Caki2 (cell line): ENCODE measurements around the gene IGFN1. TPM values are rescaled to one million over a fixed set of nuclear protein-coding genes. Genes with fewer than 3 reads are reported as not detected.
"Not testable (repeated sequence)": the region's sequence is repeated elsewhere in the genome, so short reads cannot be mapped to it uniquely, and the experiment has no call there.

Source experiments
- DNase-seq: peaks from one replicate; pipeline ENCODE4 v3.0.0-alpha.2; 2015; ENCODE audit warnings: low read depth
- in situ Hi-C: cut with HindIII; loops from 2 replicates; pipeline ENCODE4 v1.10.0; 2016; ENCODE audit warnings: low sequenced_read_pairs, low pct_unique_long_range_greater_than_20kb, mixed read lengths
- total RNA-seq: library from RNA; depleted of rRNA; stranded (reverse); fragments of >200 nt; shearing (Covaris generic); gene quantifications from 2 replicates; pipeline ENCODE4 v1.2.3, GENCODE V29; 2014; ENCODE audit warnings: low replicate concordance

IGFN1 gene
- total RNA-seq, 1 experiment from 2014 or later: 65.4 TPM

GRCh38 chr1:201253906-201254624 lies 63.4 kb downstream of the IGFN1 start:
- DNase-seq: no peak
- in situ Hi-C loops: no loop called here

- in situ Hi-C loops: no loop called here
- DNase-seq: peak; percentile 52
These were observed 64.2 kb downstream of the IGFN1 start for GRCh38 chr1:201254625-201255478.

- in situ Hi-C loops: no loop called here
- DNase-seq: no peak
These were observed 65.1 kb downstream of the IGFN1 start for GRCh38 chr1:201255479-201256362.

GRCh38 chr1:201258132-201258531 lies 67.5 kb downstream of the IGFN1 start:
- DNase-seq, in situ Hi-C loops: not testable (repeated sequence)

GRCh38 chr1:201258763-201259230 lies 68.2 kb downstream of the IGFN1 start:
- DNase-seq: no peak

GRCh38 chr1:201259476-201260235 lies 69.0 kb downstream of the IGFN1 start:
- DNase-seq: no peak
- in situ Hi-C loops: no loop called here

More at GRCh38 chr1:201258763-201259230, 68.2 kb downstream of the IGFN1 start:
- in situ Hi-C loops: no loop called here

- in situ Hi-C loops: no loop called here
- no peak for DNase-seq
These were observed 69.6 kb downstream of the IGFN1 start for GRCh38 chr1:201260236-201260590.

- DNase-seq: no peak
- in situ Hi-C loops: no loop called here
These were observed 70.2 kb downstream of the IGFN1 start for GRCh38 chr1:201260648-201261311.

- no peak for DNase-seq
- in situ Hi-C loops: no loop called here
These were observed 71.3 kb downstream of the IGFN1 start for GRCh38 chr1:201261771-201262547.

- in situ Hi-C loops: no loop called here
- no peak for DNase-seq
These were observed 72.5 kb downstream of the IGFN1 start for GRCh38 chr1:201262963-201263608.

GRCh38 chr1:201264072-201264471 lies 73.4 kb downstream of the IGFN1 start:
- in situ Hi-C loops: no loop called here

GRCh38 chr1:201264554-201264953 lies 73.9 kb downstream of the IGFN1 start:
- in situ Hi-C loops: no loop called here
- no peak for DNase-seq

More at GRCh38 chr1:201264072-201264471, 73.4 kb downstream of the IGFN1 start:
- no peak for DNase-seq

GRCh38 chr1:201265756-201266155 lies 75.1 kb downstream of the IGFN1 start:
- in situ Hi-C loops: no loop called here
- no peak for DNase-seq

GRCh38 chr1:201266276-201266675 lies 75.7 kb downstream of the IGFN1 start:
- in situ Hi-C loops: no loop called here
- no peak for DNase-seq

GRCh38 chr1:201266774-201267173 lies 76.2 kb downstream of the IGFN1 start:
- in situ Hi-C loops: no loop called here
- DNase-seq: peak; percentile 60
